CD14-positive monocyte (primary cell): ENCODE measurements around the gene CRYBA4. TPM values are rescaled to one million over a fixed set of nuclear protein-coding genes. Genes with fewer than 3 reads are reported as not detected.

Source experiments
- DNase-seq, 3 donors: peaks; one replicate each; pipeline ENCODE4 v3.0.0-alpha.2; 2011 to 2022
- H2AFZ ChIP-seq: 2 replicates; pipeline ENCODE4 v1.6.0; 2012; ENCODE audit warnings: mild to moderate bottlenecking, low read depth, low read length, inconsistent platforms; ENCODE audit not compliant: insufficient read depth, poor library complexity, severe bottlenecking
- H3K27ac ChIP-seq, 2 donors: 1 replicate in 1 of 2; 2 replicates in 1 of 2; pipeline ENCODE4 v1.5.1; 2012 to 2013; ENCODE audit warnings: low read length in 2 of 2, control low read depth in 1 of 2, inconsistent platforms in 1 of 2, low read depth in 1 of 2, mild to moderate bottlenecking in 1 of 2
- H3K27me3 ChIP-seq, 2 donors: one replicate each; pipeline versions ENCODE4 v1.6.0 to v1.6.1; 2011 to 2013; ENCODE audit warnings: low read length in 2 of 2; ENCODE audit not compliant: control insufficient read depth in 2 of 2, insufficient read depth in 2 of 2
- H3K36me3 ChIP-seq, 2 donors: replicated peaks in 1 of 2; 1 replicate in 1 of 2; 2 replicates in 1 of 2; pipeline versions ENCODE4 v1.5.1 to v1.6.1; 2012 to 2013; ENCODE audit warnings: low read length in 2 of 2, control low read depth in 1 of 2, inconsistent platforms in 1 of 2, mild to moderate bottlenecking in 1 of 2; ENCODE audit not compliant: insufficient read depth in 2 of 2, control insufficient read depth in 1 of 2
- H3K4me1 ChIP-seq, 2 donors: 1 replicate in 1 of 2; 2 replicates in 1 of 2; pipeline versions ENCODE4 v1.5.1 to v1.6.1; 2012 to 2013; ENCODE audit warnings: low read length in 2 of 2, control low read depth in 1 of 2, inconsistent platforms in 1 of 2, mild to moderate bottlenecking in 1 of 2, moderate library complexity in 1 of 2; ENCODE audit not compliant: insufficient read depth in 2 of 2, control insufficient read depth in 1 of 2
- H3K4me2 ChIP-seq: replicated peaks from 2 replicates; pipeline ENCODE3; 2012; ENCODE audit warnings: low read length, moderate library complexity, mild to moderate bottlenecking; ENCODE audit not compliant: poor library complexity, severe bottlenecking; ENCODE audit errors: extremely low read depth
- H3K4me3 ChIP-seq, 3 experiments: fragments of 200-600 bp in 1 of 3; sonication (generic) in 1 of 3; replicated peaks in 1 of 3; 1 replicate in 2 of 3; 2 replicates in 1 of 3; pipeline ENCODE4 v1.5.1; 2011 to 2013; ENCODE audit warnings: low read length in 3 of 3, mild to moderate bottlenecking in 3 of 3, control low read depth in 2 of 3, low read depth in 2 of 3, inconsistent platforms in 1 of 3, moderate library complexity in 1 of 3
- H3K79me2 ChIP-seq: 2 replicates; pipeline ENCODE4 v1.6.0; 2012; ENCODE audit warnings: mild to moderate bottlenecking, control low read depth, inconsistent platforms, low read length, moderate library complexity; ENCODE audit not compliant: insufficient read depth
- H3K9ac ChIP-seq: 2 replicates; pipeline ENCODE4 v1.6.0; 2017; ENCODE audit warnings: low read length, mild to moderate bottlenecking; ENCODE audit not compliant: insufficient read depth, poor library complexity, severe bottlenecking
- H3K9me3 ChIP-seq, 2 donors: replicated peaks in 1 of 2; 1 replicate in 1 of 2; 2 replicates in 1 of 2; pipeline versions ENCODE4 v1.5.1 to v1.6.1; 2012 to 2013; ENCODE audit warnings: low read length in 2 of 2, control low read depth in 1 of 2; ENCODE audit not compliant: control insufficient read depth in 1 of 2, insufficient read depth in 1 of 2
- H4K20me1 ChIP-seq: 2 replicates; pipeline ENCODE4 v1.6.0; 2012; ENCODE audit warnings: mild to moderate bottlenecking, low read length, control low read depth, moderate library complexity; ENCODE audit not compliant: insufficient read depth
- H3K27ac Mint-ChIP-seq, 7 donors: one replicate each; pipeline ENCODE4 v1.8.0; 2020; ENCODE audit warnings: mild to moderate bottlenecking in 7 of 7, mixed read lengths in 7 of 7, moderate library complexity in 6 of 7, inconsistent platforms in 2 of 7
- H3K27me3 Mint-ChIP-seq, 3 donors: one replicate each; pipeline ENCODE4 v1.8.0; 2021 to 2022; ENCODE audit warnings: low read depth in 3 of 3, mild to moderate bottlenecking in 3 of 3, mixed read lengths in 3 of 3, moderate library complexity in 3 of 3, inconsistent platforms in 1 of 3
- H3K36me3 Mint-ChIP-seq, 2 donors: one replicate each; pipeline ENCODE4 v1.8.0; 2020; ENCODE audit warnings: mixed read lengths in 2 of 2, inconsistent platforms in 1 of 2, mild to moderate bottlenecking in 1 of 2
- H3K4me1 Mint-ChIP-seq: one replicate; pipeline ENCODE4 v1.8.0; 2020; ENCODE audit warnings: mild to moderate bottlenecking, mixed read lengths
- H3K4me3 Mint-ChIP-seq, 2 donors: one replicate each; pipeline ENCODE4 v1.8.0; 2020; ENCODE audit warnings: mild to moderate bottlenecking in 2 of 2, mixed read lengths in 2 of 2, moderate library complexity in 1 of 2
- H3K9me3 Mint-ChIP-seq, 7 donors: one replicate each; pipeline ENCODE4 v1.8.0; 2020 to 2022; ENCODE audit warnings: mixed read lengths in 7 of 7, mild to moderate bottlenecking in 6 of 7, moderate library complexity in 6 of 7, inconsistent platforms in 2 of 7
- CTCF ChIP-seq: fragments of 200-600 bp; IDR thresholded peaks from one replicate; pipeline ENCODE4 v1.8.0; 2022; ENCODE audit warnings: antibody characterized with exemption, mild to moderate bottlenecking
- WGBS: methylation state at CpG from one replicate; pipeline ENCODE4 v1.1.5; 2013; ENCODE audit warnings: missing lambda C conversion rate; ENCODE audit not compliant: insufficient coverage; 5-methylcytosine and 5-hydroxymethylcytosine counted together
- intact Hi-C, 2 donors: fragments of 100-400 bp; cut with micrococcal nuclease; formaldehyde crosslinking; loops; one replicate each; pipeline versions ENCODE4 v1.15.0 to v1.15.1; 2023
- polyA plus RNA-seq, 3 donors: library from polyadenylated mRNA; depleted of rRNA in 1 of 3; unstranded in 2 of 3; stranded (reverse) in 1 of 3; fragments of 300-500 nt in 2 of 3; fragments of >200 nt in 1 of 3; fragmentation: Illumina TruSeq in 2 of 3; gene quantifications; 1 replicate in 2 of 3; 2 replicates in 1 of 3; pipeline ENCODE4 v1.2.3, GENCODE V29; 2012 to 2021

The CRYBA4 gene
- polyA plus RNA-seq, 3 donors = not detected

- H3K9ac ChIP-seq = no peak overlapping the region
- Mint-ChIP-seq H3K4me1 (peaks cover 16% of the 10 kb centered on the region), H3K27ac (no peak overlapping the region), H3K27me3 (peaks cover 0 to 6% (median 4%) of the 10 kb centered on the region in 3 donors), H3K36me3 (no peaks in the 10 kb centered on the region), H3K4me3 (no peak overlapping the region), H3K9me3 (peaks cover 0 to 1% (median 0%) of the 10 kb centered on the region in 7 donors)
- 90% methylated on average over 3 of the region's 4 CpGs for WGBS
- no peak for DNase-seq
- H3K27ac ChIP-seq = no peak overlapping the region
- H3K4me1 ChIP-seq = peaks cover 11 to 13% of the 10 kb centered on the region in 2 donors
- H3K79me2 ChIP-seq = no peaks in the 10 kb centered on the region
- no peak overlapping the region for H3K4me2 ChIP-seq
- intact Hi-C loops = no loop called here
- no peaks in the 10 kb centered on the region for H3K36me3 ChIP-seq
- no peak overlapping the region for H2AFZ ChIP-seq
- no peaks in the 10 kb centered on the region for H3K9me3 ChIP-seq
- no peaks in the 10 kb centered on the region for H4K20me1 ChIP-seq
- H3K4me3 ChIP-seq = no peak overlapping the region
- TF ChIP-seq CTCF = no peak
- H3K27me3 ChIP-seq = no peaks in the 10 kb centered on the region
Observed at GRCh38 chr22:26597026-26597425, 24.7 kb upstream of the CRYBA4 start.

GRCh38 chr22:26597480-26597879, 24.3 kb upstream of the CRYBA4 start:
- no CpG with 5 or more reads among the region's 4 CpGs for WGBS
- peaks cover 12% of the 10 kb centered on the region for H3K4me1 Mint-ChIP-seq
- Histone ChIP-seq H3K9me3 (no peaks in the 10 kb centered on the region), H4K20me1 (no peaks in the 10 kb centered on the region), H3K36me3 (no peaks in the 10 kb centered on the region), H3K27ac (no peak overlapping the region), H3K4me2 (no peak overlapping the region), H3K9ac (no peak overlapping the region), H3K79me2 (no peaks in the 10 kb centered on the region), H3K4me3 (no peak overlapping the region), H2AFZ (no peak overlapping the region), H3K4me1 (peaks cover 7 to 8% of the 10 kb centered on the region in 2 donors), H3K27me3 (no peaks in the 10 kb centered on the region)
- intact Hi-C loops = no loop called here
- DNase-seq = no peak
- H3K4me3 Mint-ChIP-seq = no peak overlapping the region
- no peak overlapping the region for H3K27ac Mint-ChIP-seq
- peaks cover 0 to 1% (median 0%) of the 10 kb centered on the region in 7 donors for H3K9me3 Mint-ChIP-seq
- TF ChIP-seq CTCF = no peak
- no peaks in the 10 kb centered on the region for H3K36me3 Mint-ChIP-seq
- peaks cover 0 to 6% (median 4%) of the 10 kb centered on the region in 3 donors for H3K27me3 Mint-ChIP-seq
